C4-2B (cell line): ENCODE data around the gene PLAC9.

Experiments
- ZFX ChIP-seq: fragments of 450-650 bp; IDR thresholded peaks from 2 replicates; pipeline ENCODE4 v1.6.1; 2017
- TF ChIP-seq, protein P1 (sequence below): fragments of 450-650 bp; conservative IDR thresholded peaks from 2 replicates; pipeline ENCODE4 v1.5.1; 2017; ENCODE audit warnings: mild to moderate bottlenecking

DNA sequence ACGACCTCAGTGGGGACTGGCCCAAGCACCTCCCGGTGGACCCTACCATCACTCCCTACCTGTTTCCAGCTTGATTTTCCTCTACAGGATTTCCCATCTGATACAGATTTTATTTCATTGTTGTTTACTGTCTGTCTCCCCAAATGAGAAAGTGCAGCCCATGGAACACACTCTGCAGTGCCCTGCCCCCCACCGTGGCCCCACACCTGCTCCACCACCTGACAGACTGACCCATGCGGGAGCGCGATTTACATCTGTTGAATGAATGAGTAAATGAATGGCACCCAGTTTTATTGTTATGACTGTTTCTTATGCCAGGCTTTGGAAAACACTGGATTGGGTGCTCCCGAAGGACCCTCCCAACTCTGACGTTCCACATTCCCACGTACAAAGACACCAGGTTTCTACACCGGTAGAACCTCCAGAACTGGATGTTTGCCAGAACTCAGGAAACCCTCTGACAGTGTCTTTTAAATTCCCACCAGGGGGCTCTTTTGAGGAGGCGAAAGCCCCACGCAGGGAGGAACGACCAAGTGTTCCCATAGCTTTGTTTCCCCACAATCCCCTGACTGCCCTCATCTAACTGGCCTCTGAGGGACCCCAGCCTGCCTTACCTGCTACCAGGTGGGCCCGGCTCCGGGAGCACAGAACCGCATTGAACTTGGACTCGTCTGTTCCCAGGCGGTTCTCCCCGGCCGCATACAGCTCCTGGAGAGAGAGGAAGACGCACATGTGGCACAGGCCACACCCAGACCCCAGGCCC lies 29.0 kb downstream of the PLAC9 start:
- TF ChIP-seq, protein P1, sequence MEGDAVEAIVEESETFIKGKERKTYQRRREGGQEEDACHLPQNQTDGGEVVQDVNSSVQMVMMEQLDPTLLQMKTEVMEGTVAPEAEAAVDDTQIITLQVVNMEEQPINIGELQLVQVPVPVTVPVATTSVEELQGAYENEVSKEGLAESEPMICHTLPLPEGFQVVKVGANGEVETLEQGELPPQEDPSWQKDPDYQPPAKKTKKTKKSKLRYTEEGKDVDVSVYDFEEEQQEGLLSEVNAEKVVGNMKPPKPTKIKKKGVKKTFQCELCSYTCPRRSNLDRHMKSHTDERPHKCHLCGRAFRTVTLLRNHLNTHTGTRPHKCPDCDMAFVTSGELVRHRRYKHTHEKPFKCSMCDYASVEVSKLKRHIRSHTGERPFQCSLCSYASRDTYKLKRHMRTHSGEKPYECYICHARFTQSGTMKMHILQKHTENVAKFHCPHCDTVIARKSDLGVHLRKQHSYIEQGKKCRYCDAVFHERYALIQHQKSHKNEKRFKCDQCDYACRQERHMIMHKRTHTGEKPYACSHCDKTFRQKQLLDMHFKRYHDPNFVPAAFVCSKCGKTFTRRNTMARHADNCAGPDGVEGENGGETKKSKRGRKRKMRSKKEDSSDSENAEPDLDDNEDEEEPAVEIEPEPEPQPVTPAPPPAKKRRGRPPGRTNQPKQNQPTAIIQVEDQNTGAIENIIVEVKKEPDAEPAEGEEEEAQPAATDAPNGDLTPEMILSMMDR, result no peak
- no peak for TF ChIP-seq ZFX
